ACC112 (cell line): Measurements from ENCODE around the gene LGI2.

Experiments
- H2AFZ ChIP-seq: fragments of 200-600 bp; sonication (generic); one replicate; pipeline ENCODE4 v1.6.0; 2017; ENCODE audit warnings: antibody characterized with exemption, low read length; ENCODE audit not compliant: unreplicated experiment
- H3K27ac ChIP-seq: fragments of 200-600 bp; sonication (generic); 2 replicates; pipeline ENCODE4 v1.5.1; 2014; ENCODE audit warnings: low read depth, mild to moderate bottlenecking, antibody characterized with exemption, low read length, moderate library complexity
- H3K27me3 ChIP-seq: fragments of 200-600 bp; sonication (generic); 2 replicates; pipeline ENCODE4 v1.6.1; 2014; ENCODE audit warnings: mild to moderate bottlenecking, antibody characterized with exemption, low read length, moderate library complexity, mixed read lengths; ENCODE audit not compliant: insufficient read depth
- H3K36me3 ChIP-seq: fragments of 200-600 bp; sonication (generic); 2 replicates; pipeline ENCODE4 v1.6.1; 2016; ENCODE audit warnings: mild to moderate bottlenecking, antibody characterized with exemption, low read length, moderate library complexity, mixed read lengths; ENCODE audit not compliant: insufficient read depth
- H3K4me1 ChIP-seq: fragments of 200-600 bp; sonication (generic); one replicate; pipeline ENCODE4 v1.6.1; 2016; ENCODE audit warnings: low read length, mixed read lengths; ENCODE audit not compliant: insufficient read depth, unreplicated experiment, control insufficient read depth
- H3K4me3 ChIP-seq: fragments of 200-600 bp; sonication (generic); 2 replicates; pipeline ENCODE4 v1.5.1; 2014; ENCODE audit warnings: mild to moderate bottlenecking, low read depth, low read length
- H3K79me2 ChIP-seq: fragments of 200-600 bp; sonication (generic); one replicate; pipeline ENCODE4 v1.6.0; 2016; ENCODE audit warnings: low read length; ENCODE audit not compliant: control insufficient read depth, unreplicated experiment, insufficient read depth

Gene LGI2

GRCh38 chr4:25030277-25031076, at the start of gene LGI2:
TSS of gene LGI2 (minus strand) at chr4:25030946. CDS start at chr4:25030693, 253 bp downstream.
- peak within 1 kb of the TSS; percentile 8 for H2AFZ ChIP-seq
- H3K36me3 ChIP-seq: no peaks in the 10 kb centered on the region
- H3K79me2 ChIP-seq: no peaks in the 10 kb centered on the region
- H3K27ac ChIP-seq: no peak within 1 kb of the TSS
- no peaks in the 10 kb centered on the region for H3K4me1 ChIP-seq
- peaks cover 94% of the 10 kb centered on the region for H3K27me3 ChIP-seq
- peak within 1 kb of the TSS; percentile 59 for H3K4me3 ChIP-seq

GRCh38 chr4:25078523-25078922, 47.8 kb upstream of the LGI2 start:
- Histone ChIP-seq H3K36me3 (no peaks in the 10 kb centered on the region), H3K27ac (no peak overlapping the region), H3K4me3 (no peak overlapping the region), H2AFZ (no peak overlapping the region), H3K27me3 (peaks cover 84% of the 10 kb centered on the region), H3K4me1 (no peaks in the 10 kb centered on the region), H3K79me2 (no peaks in the 10 kb centered on the region)

- no peaks in the 10 kb centered on the region for H3K36me3 ChIP-seq
- no peak overlapping the region for H3K27ac ChIP-seq
- H3K4me3 ChIP-seq: no peak overlapping the region
- no peaks in the 10 kb centered on the region for H3K4me1 ChIP-seq
- no peak overlapping the region for H2AFZ ChIP-seq
- peaks cover 88% of the 10 kb centered on the region for H3K27me3 ChIP-seq
- no peaks in the 10 kb centered on the region for H3K79me2 ChIP-seq
These were observed 46.1 kb upstream of the LGI2 start for GRCh38 chr4:25076625-25077398.

- Histone ChIP-seq H3K79me2 (no peaks in the 10 kb centered on the region), H3K27me3 (peaks cover 90% of the 10 kb centered on the region), H3K4me3 (no peak overlapping the region), H3K4me1 (no peaks in the 10 kb centered on the region), H3K36me3 (no peaks in the 10 kb centered on the region), H3K27ac (no peak overlapping the region), H2AFZ (no peak overlapping the region)
These were observed 45.1 kb upstream of the LGI2 start for GRCh38 chr4:25075851-25076250.

GRCh38 chr4:25075129-25075528, 44.4 kb upstream of the LGI2 start:
- Histone ChIP-seq H3K4me3 (no peak overlapping the region), H3K36me3 (no peaks in the 10 kb centered on the region), H3K27me3 (peaks cover 87% of the 10 kb centered on the region), H3K79me2 (no peaks in the 10 kb centered on the region), H3K27ac (no peak overlapping the region), H2AFZ (no peak overlapping the region), H3K4me1 (no peaks in the 10 kb centered on the region)

- Histone ChIP-seq H3K4me1 (no peaks in the 10 kb centered on the region), H3K27ac (no peak overlapping the region), H3K4me3 (no peak overlapping the region), H3K79me2 (no peaks in the 10 kb centered on the region), H3K27me3 (peaks cover 69% of the 10 kb centered on the region), H3K36me3 (no peaks in the 10 kb centered on the region), H2AFZ (no peak overlapping the region)
These were observed 39.8 kb upstream of the LGI2 start for GRCh38 chr4:25070545-25070944.

GRCh38 chr4:25069014-25069413, 38.3 kb upstream of the LGI2 start:
- no peak overlapping the region for H3K27ac ChIP-seq
- no peak overlapping the region for H3K4me3 ChIP-seq
- H3K36me3 ChIP-seq: no peaks in the 10 kb centered on the region
- H3K27me3 ChIP-seq: peaks cover 60% of the 10 kb centered on the region
- no peaks in the 10 kb centered on the region for H3K4me1 ChIP-seq
- H3K79me2 ChIP-seq: no peaks in the 10 kb centered on the region
- H2AFZ ChIP-seq: no peak overlapping the region

- H2AFZ ChIP-seq: no peak overlapping the region
- H3K27me3 ChIP-seq: peaks cover 55% of the 10 kb centered on the region
- H3K79me2 ChIP-seq: no peaks in the 10 kb centered on the region
- H3K4me1 ChIP-seq: no peaks in the 10 kb centered on the region
- no peaks in the 10 kb centered on the region for H3K36me3 ChIP-seq
- no peak overlapping the region for H3K27ac ChIP-seq
- H3K4me3 ChIP-seq: no peak overlapping the region
These were observed 37.6 kb upstream of the LGI2 start for GRCh38 chr4:25068386-25068785.

- Histone ChIP-seq H3K27me3 (peaks cover 54% of the 10 kb centered on the region), H3K36me3 (no peaks in the 10 kb centered on the region), H3K4me3 (no peak overlapping the region; the same call in 1 of the 2 replicates), H2AFZ (no peak overlapping the region), H3K4me1 (no peaks in the 10 kb centered on the region), H3K27ac (no peak overlapping the region), H3K79me2 (no peaks in the 10 kb centered on the region)
These were observed 35.3 kb upstream of the LGI2 start for GRCh38 chr4:25065932-25066590.

GRCh38 chr4:25065431-25065858, 34.7 kb upstream of the LGI2 start:
- H3K4me3 ChIP-seq: no peak overlapping the region
- H2AFZ ChIP-seq: no peak overlapping the region
- peaks cover 54% of the 10 kb centered on the region for H3K27me3 ChIP-seq
- no peaks in the 10 kb centered on the region for H3K36me3 ChIP-seq
- H3K27ac ChIP-seq: no peak overlapping the region
- no peaks in the 10 kb centered on the region for H3K4me1 ChIP-seq
- no peaks in the 10 kb centered on the region for H3K79me2 ChIP-seq
